HG03097 (cell line): ENCODE measurements around the gene CNFN.

Experiments used
- ATAC-seq: cut with Tn5 transposase; IDR thresholded peaks from one replicate; pipeline ENCODE4 v1.9.1; 2021; ENCODE audit not compliant: unreplicated experiment, low FRiP score

The CNFN gene, protein sequence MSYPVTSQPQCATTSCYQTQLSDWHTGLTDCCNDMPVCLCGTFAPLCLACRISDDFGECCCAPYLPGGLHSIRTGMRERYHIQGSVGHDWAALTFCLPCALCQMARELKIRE

DNA sequence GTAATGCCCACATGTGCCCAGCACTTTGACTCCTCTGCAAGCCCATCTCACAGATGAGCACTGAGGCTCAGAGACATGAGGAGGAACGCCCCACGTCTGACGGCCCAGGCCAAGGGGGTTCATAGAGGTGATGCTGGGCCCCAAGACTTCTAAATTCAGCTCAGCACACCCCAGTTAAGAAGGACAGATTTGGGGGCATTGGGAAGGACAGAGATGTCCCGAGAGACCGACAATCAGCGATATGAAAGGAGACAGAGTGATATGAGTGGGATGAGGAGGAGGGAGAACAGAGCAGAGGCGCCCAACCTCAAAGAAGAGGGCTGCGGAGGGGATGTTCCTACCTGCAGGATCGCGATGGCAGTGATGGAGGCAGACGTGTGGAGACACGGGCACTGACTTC lies at the start of gene CNFN:
Gene CNFN, minus strand, starts transcription at position 399 of the 400 bp plus-strand sequence. CDS start 1,260 bp downstream, outside the sequence.
- ATAC-seq = no peak

DNA sequence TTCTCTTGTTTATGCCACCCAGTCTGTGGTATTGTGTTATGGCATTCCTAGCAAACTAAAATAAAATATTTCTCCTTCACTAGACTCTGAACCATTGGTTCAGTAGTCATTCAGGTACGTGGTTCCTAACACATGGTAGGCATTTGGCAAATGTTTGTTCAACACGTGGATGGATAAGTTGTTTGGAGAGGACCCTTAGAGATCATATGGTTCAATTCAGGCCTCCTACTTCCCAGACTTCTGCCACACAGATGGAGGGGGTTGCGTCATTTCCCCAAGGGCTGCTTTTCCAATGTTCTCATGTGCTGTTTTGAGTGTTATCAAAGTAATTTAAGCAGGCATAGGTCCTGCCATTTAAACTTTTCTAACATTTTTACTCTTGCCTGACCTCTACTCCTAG lies 45.9 kb upstream of the CNFN start:
- ATAC-seq = no peak

DNA sequence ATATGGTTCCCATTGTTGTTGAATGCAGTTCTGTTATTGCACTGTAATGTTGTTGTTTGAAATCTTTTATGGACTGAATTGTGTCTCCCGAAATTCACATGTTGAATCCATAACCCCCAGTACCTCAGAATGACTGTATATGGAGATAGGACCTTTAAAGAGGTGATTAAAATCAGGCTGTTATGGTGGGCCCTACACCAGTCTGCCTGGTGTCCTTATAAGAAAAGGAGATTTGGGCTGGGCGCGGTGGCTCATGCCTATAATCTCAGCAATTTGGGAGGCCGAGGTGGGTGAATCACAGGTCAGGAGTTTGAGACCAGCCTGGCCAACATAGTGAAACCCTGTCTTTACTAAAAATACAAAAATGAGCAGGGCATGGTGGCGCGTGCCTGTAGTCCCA lies 45.2 kb upstream of the CNFN start:
- ATAC-seq = no peak

DNA sequence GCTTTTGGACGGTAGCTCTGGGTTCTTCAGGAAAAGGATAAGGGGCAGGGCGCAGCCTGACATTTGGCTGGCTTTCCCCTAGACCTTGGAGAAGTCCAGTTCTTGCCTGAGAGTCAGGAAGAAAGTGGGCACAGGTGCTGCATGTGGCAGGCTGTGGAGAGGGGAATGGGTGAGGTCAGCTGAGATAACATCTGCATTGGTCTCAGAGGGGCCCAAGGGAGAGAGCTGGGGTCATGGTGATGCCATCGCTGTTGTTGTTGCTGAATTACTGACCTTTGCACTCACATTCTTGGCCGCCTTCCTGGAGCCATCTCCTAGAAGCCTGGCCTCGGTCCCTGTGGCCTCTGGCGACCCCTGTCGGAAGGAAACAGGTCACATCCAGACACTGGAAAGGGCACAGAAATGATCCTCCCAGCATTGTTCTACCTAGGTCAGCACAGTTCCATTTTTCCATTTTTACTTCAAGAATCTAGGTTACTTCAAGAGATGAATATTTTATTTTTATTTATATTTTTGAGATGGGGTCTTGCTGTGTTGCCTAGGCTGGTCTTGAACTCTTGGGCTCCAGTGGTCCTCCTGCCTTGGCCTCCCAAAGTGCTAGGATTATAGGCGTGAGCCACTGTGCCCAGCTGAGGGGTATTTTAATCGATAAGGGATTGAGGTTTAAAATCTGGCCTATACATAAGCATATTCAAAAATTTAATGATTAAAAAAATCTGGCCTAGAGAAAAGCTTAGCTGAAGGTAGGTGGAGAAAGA lies 43.6 kb upstream of the CNFN start:
- no peak for ATAC-seq

DNA sequence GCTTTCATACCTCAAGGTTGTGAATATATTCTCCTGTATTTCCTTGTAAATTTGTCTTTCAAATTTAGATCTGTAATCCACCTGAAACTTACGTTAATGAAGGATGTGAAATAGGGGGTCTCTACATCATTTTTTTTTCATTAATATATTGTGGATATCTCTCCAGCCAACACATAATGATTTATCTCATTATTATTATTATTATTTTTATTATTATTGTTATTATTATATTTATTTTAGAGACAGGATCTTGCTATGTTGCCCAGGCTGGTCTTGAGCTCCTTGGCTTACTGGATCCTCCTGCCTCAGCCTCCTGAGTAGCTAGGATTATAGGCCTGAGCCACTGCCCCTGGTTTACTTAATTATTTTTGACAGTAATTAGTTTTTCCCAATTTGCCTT lies 41.4 kb upstream of the CNFN start:
- ATAC-seq = no peak

DNA sequence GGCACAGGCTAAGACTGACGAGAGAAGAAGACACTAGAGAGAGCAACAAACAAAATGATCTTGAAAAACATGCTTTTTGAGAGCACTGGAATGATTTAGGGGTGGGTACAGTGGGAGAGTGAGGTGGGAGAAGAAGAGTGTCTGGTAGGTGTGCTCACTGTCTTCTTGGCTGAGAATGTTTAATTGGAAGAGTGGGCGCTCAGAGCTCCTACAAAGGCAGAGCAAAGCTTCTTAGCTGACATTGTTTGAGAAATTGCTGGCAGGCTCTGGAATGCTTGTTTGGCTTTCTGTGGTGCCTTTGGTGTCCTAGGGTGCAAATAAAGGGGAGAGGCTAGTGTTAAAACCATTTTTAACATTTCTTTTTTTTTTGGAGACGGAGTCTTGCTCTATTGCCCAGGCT lies 38.6 kb upstream of the CNFN start:
- ATAC-seq = no peak

DNA sequence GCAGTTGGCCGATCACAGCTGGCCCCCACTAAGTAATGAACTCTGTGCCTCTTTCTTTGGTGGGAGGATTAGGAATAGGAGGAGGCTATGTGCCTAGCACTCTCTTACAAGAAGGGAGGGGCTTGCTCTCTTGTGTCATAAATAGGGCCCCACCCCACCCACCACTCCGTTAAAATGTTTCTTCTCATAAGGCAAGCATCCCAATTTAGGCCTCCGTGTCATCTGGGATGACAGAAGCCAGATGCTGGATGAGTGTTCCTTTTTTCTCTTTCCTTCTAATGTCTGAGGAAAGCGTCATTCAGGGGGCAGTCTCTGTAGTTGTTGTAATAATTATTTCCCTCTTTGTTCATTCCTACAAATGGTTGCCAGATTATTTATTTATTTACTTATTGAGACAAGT lies 37.2 kb upstream of the CNFN start, which contains the start of gene LIPE:
Gene LIPE, minus strand, starts transcription at position 76 of the 400 bp plus-strand sequence. CDS start 239 bp downstream, outside the sequence.
- ATAC-seq = no peak

DNA sequence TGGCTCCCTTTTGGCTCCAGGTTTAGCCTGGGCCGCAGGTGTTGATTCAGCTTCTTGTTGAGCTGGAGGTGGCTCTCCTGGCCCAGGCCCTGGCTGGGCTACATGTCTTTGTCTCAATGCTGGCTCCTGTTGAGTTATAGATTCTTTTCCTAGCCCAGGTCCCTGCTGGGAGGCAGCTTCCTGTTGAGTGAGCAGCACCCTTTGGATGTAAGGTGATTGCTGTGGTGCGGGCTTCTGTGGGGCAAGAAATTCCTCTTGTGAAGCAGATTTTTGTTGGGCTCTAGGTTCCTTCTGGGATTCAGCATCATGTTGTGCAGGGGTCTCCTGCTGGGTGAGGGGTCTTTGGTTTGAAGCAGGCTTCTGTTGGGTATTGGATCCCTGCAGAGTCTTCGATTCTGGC lies 36.5 kb upstream of the CNFN start:
- no peak for ATAC-seq

DNA sequence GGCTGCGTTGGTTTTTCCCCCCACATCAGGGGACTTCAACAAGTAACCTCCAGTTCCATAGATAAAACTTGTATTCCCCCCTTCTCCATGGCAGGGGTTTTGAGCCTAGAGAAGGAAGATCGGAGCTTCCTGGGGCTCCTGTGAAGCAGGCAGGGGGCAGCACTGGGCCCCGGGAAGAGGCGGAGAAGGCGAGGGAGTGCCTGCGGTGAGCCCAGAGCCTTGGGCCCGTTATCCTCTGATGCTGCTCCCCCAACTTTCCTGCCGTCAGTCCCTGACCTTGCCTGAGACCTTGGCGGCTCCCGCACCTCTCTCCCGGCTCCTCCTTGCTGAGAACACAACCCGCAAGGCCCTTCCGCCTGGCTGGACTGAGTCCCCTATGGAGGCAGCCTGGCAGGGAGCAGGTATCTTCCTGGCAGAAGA lies 34.6 kb upstream of the CNFN start:
- no peak for ATAC-seq

DNA sequence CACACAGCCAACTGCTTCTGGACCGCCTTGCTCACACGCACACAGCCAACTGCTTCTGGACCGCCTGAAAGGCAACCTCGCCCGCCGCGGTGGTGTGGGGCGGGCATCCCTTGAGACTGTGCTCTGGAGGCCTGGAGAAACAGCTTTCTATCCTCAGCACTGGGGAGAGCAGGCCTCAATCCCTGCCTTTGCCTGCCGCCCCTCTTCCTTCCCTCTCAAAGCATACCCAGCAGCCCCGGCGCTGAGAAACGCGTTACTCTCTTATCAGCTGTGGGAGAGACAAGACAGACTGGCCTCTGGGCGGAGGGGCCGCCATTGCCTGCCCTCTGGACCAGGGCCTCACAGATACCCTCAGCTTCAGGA lies 34.2 kb upstream of the CNFN start:
- no peak for ATAC-seq

DNA sequence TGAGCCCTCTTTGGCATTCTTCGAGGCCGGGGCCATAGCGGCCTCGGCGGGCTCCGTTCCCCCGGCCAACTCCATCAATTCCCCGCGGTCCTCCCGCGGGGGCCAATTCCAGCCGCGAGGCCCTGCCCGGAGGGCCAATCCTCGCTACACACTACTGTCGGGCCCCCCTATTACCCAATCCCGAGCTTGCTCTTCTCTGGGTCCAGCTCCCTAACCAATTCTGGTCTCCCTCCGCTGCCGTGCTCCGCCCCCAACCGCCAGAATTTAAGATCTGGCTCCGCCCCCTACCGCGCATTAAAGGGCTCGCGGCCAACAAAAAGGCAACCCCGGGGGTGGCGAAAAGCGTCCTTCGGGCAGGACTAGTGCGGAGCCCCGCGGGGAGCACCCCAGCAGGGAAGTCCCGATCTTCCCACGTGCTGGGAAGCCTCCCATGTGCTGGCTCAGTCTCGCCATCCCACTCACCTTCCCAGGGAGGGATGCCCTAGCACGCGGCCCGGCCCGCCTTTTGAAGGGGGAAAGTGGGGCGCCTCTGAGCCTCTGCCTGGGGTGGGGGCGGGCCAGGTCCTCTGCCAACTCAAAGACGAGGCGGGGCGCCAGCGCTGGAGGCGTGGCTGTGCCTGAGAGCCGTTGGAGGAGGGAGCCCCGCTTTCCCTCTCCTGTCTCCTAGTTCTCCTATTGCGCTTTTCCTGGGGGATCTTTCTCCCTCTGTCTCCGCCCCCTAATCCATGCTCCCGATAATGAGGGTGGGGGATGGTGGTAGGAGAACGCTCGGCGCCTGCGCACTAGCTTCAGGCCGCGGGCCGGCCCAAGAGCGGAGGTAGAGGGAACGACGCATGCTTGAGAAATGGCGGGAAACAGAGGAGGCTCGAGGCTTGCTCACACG lies 33.6 kb upstream of the CNFN start:
- ATAC-seq = peak; percentile 76

DNA sequence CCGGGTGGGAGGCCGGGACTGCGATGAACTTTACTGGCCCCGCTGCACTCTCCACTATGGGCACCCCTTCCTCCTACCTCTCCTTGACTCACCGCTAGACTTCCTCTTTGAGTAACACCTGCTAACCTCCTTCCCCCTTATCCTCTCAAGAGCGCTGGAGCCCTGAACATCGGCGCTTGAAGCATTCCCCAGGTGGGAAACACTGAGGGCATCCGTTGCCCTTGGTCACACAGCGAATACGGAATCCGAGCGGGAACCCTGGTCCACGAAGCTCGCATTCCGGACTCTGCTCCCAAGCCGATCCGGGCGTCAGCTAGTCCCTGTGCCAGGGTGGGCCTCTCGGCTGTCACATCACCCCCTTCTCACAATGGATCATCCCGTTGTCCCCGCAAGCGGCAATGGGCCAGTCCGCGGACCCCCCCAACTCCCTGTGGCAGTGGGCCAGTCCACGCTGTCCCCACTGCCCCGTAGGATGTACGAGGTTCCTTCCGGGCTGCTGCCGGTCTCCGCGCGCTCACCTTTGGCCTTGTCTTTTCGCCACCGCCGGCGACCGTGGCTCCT lies 32.9 kb upstream of the CNFN start:
- peak; percentile 33 for ATAC-seq

DNA sequence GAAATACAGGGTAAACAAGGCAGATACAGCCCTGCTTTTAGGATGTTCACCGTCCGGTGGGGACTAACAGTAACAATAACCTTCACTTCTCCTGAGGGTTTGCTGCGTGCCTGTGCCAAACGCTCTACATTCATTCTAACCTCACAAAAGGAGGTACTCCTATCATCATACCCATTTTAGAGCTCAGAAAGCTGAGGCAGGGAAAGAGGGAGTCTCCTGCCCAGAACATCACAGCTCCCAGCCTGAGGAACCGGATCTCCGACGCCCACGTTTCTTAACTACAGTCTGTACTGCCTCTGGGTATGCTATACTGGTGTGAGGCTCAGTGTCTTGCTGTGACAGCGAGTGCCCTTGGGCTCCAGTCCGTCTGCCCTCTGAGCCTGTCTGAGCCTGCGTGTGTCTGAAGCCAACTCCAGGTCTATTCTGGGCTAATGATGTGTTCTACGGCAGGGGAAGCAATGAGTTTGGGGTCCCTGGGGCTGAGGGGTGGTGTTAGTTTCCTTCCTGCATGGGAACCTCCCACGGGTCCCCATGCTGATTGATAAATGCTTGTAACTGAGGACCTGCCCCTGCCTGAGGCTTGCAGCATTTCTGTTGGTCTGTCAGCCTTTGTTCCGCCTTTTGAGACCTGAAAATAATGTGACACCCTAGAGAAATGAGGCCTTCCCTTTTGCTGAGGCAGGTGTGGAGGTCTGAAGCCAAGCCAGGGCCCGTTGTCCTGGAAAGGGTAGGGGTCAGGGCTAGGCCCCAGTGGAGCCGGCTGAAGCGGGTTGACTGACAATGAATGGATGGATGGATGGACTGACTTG lies 32.2 kb upstream of the CNFN start:
- peak; percentile 6 for ATAC-seq

DNA sequence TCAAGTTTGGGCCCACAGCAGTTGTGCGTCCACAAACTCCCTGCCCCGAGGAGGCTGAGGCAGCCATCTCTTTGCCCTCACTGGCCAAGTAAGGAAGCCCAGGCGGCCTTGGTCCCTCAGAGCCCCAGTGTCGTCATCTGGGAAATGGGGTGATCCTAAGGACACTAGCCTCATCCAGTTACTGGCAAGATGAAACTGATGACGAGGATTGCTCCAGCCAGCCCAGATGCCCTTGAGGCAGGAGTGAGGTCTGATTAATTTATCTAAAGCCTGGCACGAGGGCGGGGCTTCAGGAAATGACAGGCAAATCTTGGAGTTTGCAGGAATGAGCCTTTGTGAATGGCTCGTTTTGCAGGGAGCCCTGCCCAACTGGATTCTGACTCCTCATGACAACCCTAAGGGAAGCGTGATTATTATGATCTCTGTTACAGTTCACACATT lies 31.5 kb upstream of the CNFN start:
- no peak for ATAC-seq

DNA sequence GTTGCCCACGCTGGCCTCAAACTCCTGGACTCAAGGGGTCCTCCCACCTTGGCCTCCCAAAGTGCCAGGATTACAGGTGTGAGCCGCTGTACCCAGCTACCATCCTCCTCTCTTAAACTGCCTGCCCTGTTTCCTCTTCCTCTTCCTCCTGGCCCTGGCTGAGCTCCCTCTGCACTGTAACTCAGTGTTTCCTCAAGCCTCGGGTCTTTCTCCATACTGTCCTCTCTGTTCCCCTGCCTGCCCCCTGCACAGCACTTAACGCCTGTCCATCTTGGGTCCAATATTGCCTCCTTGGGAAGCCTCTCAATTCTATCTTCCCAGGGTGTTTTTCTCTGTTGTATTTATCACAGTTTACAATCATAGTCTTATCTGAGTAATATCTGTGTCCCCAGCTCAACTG lies 31.0 kb upstream of the CNFN start:
- ATAC-seq = no peak

DNA sequence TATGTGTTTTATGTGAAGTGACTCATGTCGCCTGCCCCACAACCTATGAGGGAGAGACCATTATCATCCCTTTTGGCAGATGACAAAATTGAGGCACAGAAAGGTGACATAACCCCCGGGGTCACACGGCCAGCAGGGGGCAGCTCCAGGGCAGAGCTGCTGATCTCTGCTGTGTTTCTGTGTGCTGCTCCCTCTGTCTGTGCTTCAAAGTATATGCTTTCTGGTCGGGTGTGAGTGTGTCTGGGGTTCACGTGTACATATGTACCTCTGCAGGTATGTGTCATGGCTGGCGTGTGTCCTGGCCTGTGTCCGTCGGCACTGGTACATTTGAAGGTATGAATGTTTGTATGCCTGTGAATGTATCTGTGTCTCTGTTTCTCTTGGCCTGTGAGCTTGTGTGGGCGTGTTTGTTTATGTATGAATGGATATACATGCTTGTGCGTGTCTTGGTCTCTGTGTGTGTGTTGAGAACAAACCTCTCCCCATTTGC lies 30.0 kb upstream of the CNFN start:
- no peak for ATAC-seq

DNA sequence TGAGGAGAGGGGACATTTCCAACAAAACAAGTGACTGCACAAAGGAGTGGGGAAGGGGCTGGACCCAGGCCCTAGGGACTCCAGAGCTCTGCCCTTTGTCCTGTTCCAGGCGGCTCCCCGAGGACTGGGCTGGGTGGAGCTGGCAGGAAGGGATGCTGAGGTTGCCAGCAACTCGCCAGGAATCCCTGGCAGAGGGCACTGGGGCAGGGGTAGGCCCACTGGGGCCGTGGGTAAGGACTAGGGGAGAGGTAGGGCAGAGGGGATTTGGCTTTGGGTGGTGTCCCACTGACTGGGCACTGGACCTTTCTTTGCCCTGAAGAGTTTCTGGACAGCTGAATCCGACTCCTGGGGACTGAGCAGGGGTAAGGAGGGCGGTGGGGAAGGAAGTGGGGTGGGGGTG lies 29.2 kb upstream of the CNFN start:
- no peak for ATAC-seq

DNA sequence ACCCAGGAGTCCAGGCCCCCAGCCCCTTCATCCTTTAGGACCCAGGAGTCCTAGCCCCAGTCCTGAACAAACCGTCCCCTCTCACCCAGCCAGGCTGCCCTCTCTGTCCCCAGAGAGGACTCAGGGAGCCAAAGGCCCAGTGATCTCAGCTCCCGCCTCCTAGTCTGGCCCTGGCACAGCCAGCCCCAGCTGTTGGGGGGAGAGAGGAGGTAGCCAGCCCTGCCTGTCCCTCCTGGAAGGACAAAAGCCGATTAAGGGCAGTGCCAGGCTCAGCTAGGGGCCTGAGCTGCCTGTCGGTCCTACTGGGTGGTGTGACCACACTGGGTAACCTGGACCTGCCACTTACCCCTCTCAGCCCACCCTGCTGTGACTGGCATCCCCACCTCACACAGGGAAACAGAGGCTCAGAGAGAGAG lies 22.6 kb upstream of the CNFN start:
- no peak for ATAC-seq

DNA sequence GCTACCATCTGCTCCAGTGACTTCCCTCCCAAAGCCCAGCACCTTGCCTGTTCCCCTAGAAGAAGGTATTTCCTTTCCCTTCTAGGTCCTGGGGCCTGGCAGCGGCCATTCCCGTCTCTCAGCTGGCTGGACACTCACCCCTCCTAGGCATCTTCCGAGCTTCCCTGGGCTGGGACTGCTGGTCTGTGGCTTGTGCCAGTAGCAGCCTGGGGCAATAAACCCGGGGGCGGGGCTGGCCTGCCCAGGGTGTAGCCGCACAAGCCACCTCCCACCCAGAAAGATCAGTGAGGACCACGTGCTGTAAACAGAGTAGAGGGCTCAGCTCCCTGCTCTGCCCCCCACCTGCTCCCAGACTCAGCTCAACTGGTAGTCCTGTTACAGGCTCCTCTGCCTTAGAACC lies 22.1 kb upstream of the CNFN start:
- ATAC-seq = no peak

DNA sequence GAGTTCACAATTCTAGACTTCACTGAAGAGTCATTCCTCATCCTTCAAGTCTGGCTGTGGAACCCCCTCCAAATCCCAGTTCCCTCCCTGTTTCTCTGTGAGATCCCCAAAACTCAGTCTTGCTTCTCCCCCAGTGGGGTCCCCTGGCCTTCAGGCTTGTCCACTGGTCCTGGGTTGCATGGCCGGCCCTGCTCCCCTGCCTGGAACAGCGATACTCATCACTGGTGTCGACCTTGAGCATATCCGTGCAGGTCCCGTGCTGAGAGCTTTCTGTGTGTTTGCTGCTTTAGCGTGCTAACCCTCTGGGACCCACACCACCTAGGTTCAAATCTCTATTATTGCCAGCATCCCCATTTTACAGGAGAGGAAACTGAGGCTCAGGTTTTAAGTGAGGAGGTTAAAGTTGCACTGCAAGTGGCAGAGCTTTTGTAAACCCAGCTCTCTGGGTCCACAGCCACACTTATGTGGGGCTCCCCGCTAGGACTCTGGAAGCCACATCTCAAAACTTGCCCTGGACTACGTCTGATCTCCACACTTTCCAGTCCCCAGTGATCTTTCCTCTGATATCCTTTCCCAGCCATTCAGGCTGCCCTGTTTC lies 21.6 kb upstream of the CNFN start:
- no peak for ATAC-seq
